ENCODE measurements around the gene KDSR.

KDSR gene

GRCh38 chr18:63325086-63325686 is 41.8 kb downstream of the KDSR start:
- TF ChIP-seq, protein P1, sequence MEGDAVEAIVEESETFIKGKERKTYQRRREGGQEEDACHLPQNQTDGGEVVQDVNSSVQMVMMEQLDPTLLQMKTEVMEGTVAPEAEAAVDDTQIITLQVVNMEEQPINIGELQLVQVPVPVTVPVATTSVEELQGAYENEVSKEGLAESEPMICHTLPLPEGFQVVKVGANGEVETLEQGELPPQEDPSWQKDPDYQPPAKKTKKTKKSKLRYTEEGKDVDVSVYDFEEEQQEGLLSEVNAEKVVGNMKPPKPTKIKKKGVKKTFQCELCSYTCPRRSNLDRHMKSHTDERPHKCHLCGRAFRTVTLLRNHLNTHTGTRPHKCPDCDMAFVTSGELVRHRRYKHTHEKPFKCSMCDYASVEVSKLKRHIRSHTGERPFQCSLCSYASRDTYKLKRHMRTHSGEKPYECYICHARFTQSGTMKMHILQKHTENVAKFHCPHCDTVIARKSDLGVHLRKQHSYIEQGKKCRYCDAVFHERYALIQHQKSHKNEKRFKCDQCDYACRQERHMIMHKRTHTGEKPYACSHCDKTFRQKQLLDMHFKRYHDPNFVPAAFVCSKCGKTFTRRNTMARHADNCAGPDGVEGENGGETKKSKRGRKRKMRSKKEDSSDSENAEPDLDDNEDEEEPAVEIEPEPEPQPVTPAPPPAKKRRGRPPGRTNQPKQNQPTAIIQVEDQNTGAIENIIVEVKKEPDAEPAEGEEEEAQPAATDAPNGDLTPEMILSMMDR (IDR thresholded peaks at IDR 0.05), result no peak

DNA sequence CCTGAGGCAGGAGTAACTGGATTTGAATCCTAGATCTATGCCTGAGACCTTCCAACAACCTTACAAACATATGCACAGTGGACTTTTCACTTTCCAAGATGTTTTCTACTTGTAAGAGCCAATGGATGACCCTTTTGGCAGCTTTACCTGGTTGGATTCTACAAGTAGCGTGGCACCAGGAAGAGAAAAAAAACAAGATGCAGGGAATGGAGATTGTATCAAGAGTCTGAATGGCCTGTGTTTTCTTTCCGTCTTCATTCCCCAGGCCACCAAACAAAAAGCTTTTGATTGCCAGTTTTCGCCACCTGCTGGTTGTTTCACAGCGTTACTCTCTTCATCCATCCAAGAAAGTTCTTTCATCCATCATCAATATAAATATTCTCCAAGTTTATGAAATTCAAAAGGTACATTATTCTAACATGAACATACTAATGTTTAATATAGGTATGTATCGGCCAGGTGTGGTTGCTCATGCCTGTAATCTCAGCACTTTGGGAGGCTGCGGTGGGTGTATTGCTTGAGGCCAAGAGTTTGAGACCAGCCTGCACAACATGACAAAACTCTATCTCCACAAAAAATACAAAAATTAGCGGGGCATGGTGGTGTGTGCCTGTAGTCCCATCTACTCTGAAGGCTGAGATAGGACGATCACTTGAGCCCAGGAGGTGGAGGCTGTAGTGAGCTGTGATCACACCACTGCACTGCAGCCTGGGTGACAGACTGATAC is 43.9 kb downstream of the KDSR start:
- TF ChIP-seq, protein P1 (IDR thresholded peaks at IDR 0.05), result peak; percentile 79

DNA sequence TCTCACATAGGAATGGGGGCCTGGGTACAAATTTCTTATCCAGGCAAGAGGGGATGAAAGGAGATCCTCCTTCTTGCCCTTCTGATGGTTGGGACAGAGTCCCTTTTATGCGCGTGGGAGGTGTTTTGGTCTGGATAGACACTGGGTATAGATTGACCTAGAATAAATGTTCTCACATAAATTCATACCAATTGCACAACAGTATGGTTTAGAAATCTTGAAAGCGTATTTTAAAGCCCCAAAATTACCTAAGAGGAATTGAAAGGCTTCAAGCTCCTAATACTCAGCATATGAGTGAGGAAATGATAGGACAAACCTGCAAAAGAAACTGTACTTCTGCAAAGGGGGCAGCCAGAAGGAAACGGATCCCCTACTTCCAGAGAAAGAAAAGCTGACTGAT is 44.8 kb downstream of the KDSR start:
- TF ChIP-seq, protein P1 (IDR thresholded peaks at IDR 0.05), result no peak

GRCh38 chr18:63321291-63321690 is 45.7 kb downstream of the KDSR start:
- TF ChIP-seq, protein P1 (IDR thresholded peaks at IDR 0.05), result no peak

DNA sequence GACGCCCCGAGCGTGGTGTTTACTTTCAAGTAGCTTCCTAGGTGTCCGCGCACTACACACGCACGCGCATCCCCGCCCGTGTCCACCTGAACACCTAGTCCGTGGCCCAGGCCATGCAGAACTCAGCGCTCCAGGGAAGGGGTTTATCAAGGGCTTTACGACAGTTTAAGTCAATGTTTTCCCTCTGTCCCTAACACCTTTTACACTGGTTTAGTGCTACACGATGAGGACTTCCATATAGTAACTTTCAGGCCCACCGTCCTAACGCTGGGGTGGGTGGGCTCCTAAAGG is 46.1 kb downstream of the KDSR start:
- TF ChIP-seq, protein P1 (IDR thresholded peaks at IDR 0.05), result no peak

DNA sequence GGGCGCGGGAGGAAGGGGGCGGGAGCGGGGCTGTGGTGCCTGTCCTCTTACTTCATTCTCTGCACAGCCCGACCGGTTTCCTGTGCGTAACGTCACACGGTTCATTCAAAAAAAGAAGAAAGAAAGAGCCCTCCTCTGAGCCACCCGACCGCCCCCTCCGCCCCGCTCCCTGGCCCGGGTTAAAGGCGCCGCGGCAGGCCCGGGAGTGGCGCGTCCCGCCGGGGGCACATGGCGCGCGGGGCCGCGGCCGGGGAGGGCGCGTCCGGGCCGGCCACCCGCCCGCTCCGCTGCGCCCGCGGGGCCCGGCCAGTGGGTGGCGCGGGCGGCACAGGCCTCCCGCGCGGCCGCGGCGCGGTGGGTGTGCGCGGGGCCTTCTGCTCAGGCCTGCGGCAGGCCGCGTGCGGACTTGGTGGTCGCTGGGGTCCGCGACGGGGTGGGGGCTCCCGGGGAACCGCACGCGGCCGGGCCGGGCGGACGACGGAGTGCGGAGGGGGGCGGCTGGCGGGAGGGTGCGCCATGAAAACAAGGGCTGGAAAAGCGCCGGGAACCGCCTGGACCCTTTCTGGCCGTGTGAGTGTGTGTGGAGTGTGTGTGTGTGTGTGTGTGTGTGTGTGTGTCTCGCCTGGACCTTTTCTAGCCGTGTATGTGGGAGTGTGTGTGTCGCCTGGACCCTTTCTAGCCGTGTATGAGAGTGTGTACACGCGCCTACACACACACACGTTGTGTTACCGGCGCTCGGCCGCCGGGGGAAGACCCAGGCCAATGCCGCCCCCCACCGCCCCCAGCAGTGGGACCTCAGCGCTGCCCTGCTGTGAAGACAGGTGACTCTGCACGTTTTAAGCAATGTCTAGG is 46.7 kb downstream of the KDSR start:
- TF ChIP-seq, protein P1 (IDR thresholded peaks at IDR 0.05), result peak; percentile 57

DNA sequence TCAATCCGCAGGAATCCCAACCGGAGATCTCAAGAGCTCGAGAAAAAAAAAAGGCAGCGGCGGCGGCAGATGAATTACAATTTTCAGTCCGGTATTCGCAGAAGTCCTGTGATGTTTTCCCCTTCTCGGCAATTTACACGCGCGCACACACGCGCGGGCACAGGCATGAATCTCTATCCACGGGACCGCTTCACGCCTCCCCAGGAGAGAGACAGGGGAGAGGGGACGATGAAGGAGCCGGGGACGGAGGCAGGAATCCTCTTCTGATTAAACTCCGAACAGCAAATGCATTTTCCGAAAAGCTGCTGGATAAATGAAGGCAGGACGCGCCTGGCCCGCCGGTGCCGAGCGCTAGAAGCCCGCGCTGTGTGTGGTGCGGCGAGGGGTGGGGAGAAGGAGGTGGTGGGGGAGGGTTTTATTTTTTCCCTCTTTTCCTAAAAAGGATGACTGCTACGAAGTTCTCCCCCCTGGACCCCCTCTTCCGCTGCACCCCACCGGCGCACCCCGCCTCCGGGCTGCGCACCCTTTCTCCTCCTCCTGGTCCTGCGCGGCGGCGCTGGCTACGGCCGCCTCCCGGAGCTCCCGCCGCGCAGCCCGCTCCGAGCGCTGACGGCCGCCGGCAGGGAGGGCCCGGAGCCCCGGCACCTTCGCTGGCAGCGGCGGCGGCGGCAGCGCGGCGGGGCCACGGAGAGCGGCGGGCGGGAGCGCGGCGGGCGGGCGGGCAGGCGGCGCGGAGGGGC is 47.5 kb downstream of the KDSR start, which contains the start of gene BCL2:
Gene BCL2 (minus strand): TSS at position 387 of the 740 bp plus-strand sequence.
- TF ChIP-seq, protein P1 (IDR thresholded peaks at IDR 0.05), result no peak
